A673 (cell line): ENCODE measurements around the gene PRPF40B. TPM values are rescaled to one million over a fixed set of nuclear protein-coding genes. Genes with fewer than 3 reads are reported as not detected.

ENCODE experiments used
- BruUV-seq: library from RNA; stranded (reverse); fragments of 400-500 nt; replicated peaks from 2 replicates; lab custom pipeline; 2021; lab: Mats Ljungman, UMichigan
- CTCF ChIA-PET: fragments of 300-600 bp; sonication (Branson Sonifier 250); formaldehyde crosslinking; loops from one replicate; lab custom pipeline; 2022; ENCODE audit warnings: antibody characterized with exemption; lab: Charles Lee
- POLR2A ChIA-PET: fragments of 300-600 bp; sonication (Branson Sonifier 250); formaldehyde crosslinking; loops from one replicate; lab custom pipeline; 2022; ENCODE audit warnings: antibody characterized with exemption; ENCODE audit not compliant: low non-redundant PET; lab: Charles Lee
- DNase-seq: peaks from one replicate; pipeline ENCODE4 v3.0.0-alpha.2; 2015; ENCODE audit warnings: low spot score
- H3K27ac ChIP-seq: fragments of 200-600 bp; sonication (generic); 2 replicates; pipeline ENCODE4 v1.5.1; 2016; ENCODE audit warnings: mixed run types, low read depth, mild to moderate bottlenecking, mixed read lengths, antibody characterized with exemption, low read length; ENCODE audit not compliant: poor library complexity, severe bottlenecking
- H3K27me3 ChIP-seq: fragments of 200-600 bp; sonication (generic); replicated peaks from 2 replicates; pipeline ENCODE4 v1.6.1; 2017; ENCODE audit warnings: mixed run types, low read depth, mild to moderate bottlenecking, mixed read lengths, antibody characterized with exemption, low read length; ENCODE audit not compliant: insufficient read depth, poor library complexity
- H3K36me3 ChIP-seq: fragments of 200-600 bp; sonication (generic); 2 replicates; pipeline ENCODE4 v1.6.1; 2016; ENCODE audit warnings: mixed run types, mild to moderate bottlenecking, mixed read lengths, antibody characterized with exemption, low read length; ENCODE audit not compliant: insufficient read depth, poor library complexity, severe bottlenecking
- H3K4me1 ChIP-seq: fragments of 200-600 bp; sonication (generic); 2 replicates; pipeline ENCODE4 v1.6.1; 2017; ENCODE audit warnings: mixed run types, mild to moderate bottlenecking, mixed read lengths, antibody characterized with exemption, low read length; ENCODE audit not compliant: insufficient read depth, poor library complexity, severe bottlenecking
- H3K4me3 ChIP-seq: fragments of 200-600 bp; sonication (generic); 2 replicates; pipeline ENCODE4 v1.5.1; 2016; ENCODE audit warnings: low read depth, mixed run types, mild to moderate bottlenecking, mixed read lengths, low read length; ENCODE audit not compliant: poor library complexity, severe bottlenecking
- H3K9me3 ChIP-seq: fragments of 200-600 bp; sonication (generic); 2 replicates; pipeline ENCODE4 v1.6.1; 2016; ENCODE audit warnings: mixed run types, low read depth, mild to moderate bottlenecking, mixed read lengths, antibody characterized with exemption, low read length; ENCODE audit not compliant: poor library complexity, severe bottlenecking
- EZH2 ChIP-seq: fragments of 200-600 bp; sonication (generic); IDR thresholded peaks from 2 replicates; pipeline ENCODE4 v1.6.1; 2017; ENCODE audit warnings: borderline replicate concordance, low read depth, mild to moderate bottlenecking, mixed read lengths, antibody characterized with exemption, low read length; ENCODE audit not compliant: poor library complexity, severe bottlenecking
- intact Hi-C: fragments of 100-400 bp; cut with micrococcal nuclease; formaldehyde crosslinking; loops from one replicate; pipeline ENCODE4 v1.10.0; 2022; ENCODE audit not compliant: unreplicated experiment
- total RNA-seq: library from RNA; stranded (reverse); gene quantifications from 2 replicates; pipeline ENCODE4 v1.2.3, GENCODE V29; 2021
- TF ChIP-seq, protein P1 (sequence below): fragments of 300-800, 200-600 bp; sonication (generic); conservative IDR thresholded peaks from 2 replicates; pipeline ENCODE4 v1.5.1; 2017; ENCODE audit warnings: low read depth, mild to moderate bottlenecking, antibody characterized with exemption, low read length, moderate library complexity, mixed read lengths

PRPF40B gene
- total RNA-seq, 1 experiment from 2014 or later, result 14.0 TPM

DNA sequence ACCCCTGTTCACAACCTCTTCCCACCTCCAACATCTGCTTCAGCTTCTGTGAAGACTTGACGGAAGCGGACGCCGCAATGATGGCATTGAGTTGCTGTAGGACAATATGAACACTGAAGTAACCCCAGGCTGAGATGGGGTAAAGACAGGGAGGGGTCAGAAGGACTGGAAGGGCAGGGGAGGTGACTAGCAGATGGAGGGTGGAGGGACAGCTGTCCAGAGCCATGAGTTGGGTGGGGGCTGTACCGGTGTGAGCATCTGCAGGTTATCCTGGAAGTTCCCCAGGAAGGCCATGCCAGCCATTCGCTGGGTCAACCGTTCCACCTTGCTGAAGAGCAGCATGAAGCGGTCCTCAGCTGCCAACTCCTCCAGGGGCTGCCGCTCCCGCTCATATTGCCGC lies 26.1 kb downstream of the PRPF40B start:
- no peak overlapping the region for H3K4me3 ChIP-seq
- peaks cover 19% of the 10 kb centered on the region for H3K36me3 ChIP-seq
- H3K27ac ChIP-seq, result no peak overlapping the region
- CTCF ChIA-PET, result no interaction called here
- POLR2A ChIA-PET, result no interaction called here
- intact Hi-C loops, result no loop called here
- BruUV-seq, result no TSS peak
- TF ChIP-seq, protein P1, sequence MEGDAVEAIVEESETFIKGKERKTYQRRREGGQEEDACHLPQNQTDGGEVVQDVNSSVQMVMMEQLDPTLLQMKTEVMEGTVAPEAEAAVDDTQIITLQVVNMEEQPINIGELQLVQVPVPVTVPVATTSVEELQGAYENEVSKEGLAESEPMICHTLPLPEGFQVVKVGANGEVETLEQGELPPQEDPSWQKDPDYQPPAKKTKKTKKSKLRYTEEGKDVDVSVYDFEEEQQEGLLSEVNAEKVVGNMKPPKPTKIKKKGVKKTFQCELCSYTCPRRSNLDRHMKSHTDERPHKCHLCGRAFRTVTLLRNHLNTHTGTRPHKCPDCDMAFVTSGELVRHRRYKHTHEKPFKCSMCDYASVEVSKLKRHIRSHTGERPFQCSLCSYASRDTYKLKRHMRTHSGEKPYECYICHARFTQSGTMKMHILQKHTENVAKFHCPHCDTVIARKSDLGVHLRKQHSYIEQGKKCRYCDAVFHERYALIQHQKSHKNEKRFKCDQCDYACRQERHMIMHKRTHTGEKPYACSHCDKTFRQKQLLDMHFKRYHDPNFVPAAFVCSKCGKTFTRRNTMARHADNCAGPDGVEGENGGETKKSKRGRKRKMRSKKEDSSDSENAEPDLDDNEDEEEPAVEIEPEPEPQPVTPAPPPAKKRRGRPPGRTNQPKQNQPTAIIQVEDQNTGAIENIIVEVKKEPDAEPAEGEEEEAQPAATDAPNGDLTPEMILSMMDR, result no peak
- TF ChIP-seq EZH2, result no peak
- no peaks in the 10 kb centered on the region for H3K27me3 ChIP-seq
- H3K9me3 ChIP-seq, result no peaks in the 10 kb centered on the region
- no peak for DNase-seq
- peaks cover 9% of the 10 kb centered on the region for H3K4me1 ChIP-seq

DNA sequence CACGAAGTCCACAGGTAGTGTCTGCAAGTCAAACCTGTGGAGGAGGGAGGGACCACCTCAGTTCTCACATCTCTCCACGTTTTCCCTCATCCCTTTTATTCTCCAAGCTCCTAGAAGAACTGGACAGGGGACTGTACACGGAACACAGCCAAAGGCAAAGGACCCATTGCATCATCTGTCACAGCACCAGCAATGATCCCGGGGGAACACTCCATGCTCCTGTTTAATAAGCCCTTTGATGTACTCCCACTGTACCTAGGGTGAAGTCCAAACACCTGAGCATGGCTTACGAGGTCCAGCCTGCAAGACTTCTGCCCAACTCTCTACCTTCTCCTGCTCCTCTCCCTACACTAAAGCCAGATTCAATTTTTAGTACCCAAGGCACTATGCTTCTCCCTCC lies 26.5 kb downstream of the PRPF40B start:
- peaks cover 19% of the 10 kb centered on the region for H3K36me3 ChIP-seq
- no TSS peak for BruUV-seq

DNA sequence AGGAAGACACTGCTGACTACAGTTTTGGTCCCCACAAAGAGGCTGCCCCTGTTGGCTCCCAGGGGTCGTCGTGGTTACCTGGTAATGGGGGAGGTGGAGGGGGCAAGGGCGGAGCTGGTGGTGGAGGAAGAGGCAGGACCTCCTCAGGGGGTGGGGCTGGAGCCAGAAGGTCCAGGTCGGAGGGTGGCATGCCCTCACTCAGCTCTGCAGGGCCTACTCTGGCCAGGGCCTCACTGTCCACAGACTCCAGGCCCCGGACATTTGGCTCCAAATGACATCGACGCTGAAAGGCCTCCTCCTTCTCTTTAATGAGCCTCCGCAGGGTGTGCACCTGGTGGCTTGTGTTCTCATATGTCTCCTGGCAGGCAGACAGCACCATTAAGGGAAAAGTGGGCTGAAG lies 28.5 kb downstream of the PRPF40B start:
- TF ChIP-seq EZH2, result no peak
- POLR2A ChIA-PET, result no interaction called here
- H3K36me3 ChIP-seq, result peaks cover 9% of the 10 kb centered on the region
- H3K4me3 ChIP-seq, result no peak overlapping the region
- intact Hi-C loops, result no loop called here
- H3K27me3 ChIP-seq, result no peaks in the 10 kb centered on the region
- peaks cover 8% of the 10 kb centered on the region for H3K4me1 ChIP-seq
- CTCF ChIA-PET, result no interaction called here
- DNase-seq, result no peak
- no TSS peak for BruUV-seq
- H3K27ac ChIP-seq, result no peak overlapping the region
- H3K9me3 ChIP-seq, result no peaks in the 10 kb centered on the region

More for the DNA sequence above, 26.5 kb downstream of the PRPF40B start:
- no peak for DNase-seq
- Histone ChIP-seq H3K27ac (no peak overlapping the region), H3K4me3 (no peak overlapping the region), H3K9me3 (no peaks in the 10 kb centered on the region), H3K4me1 (peaks cover 9% of the 10 kb centered on the region), H3K27me3 (no peaks in the 10 kb centered on the region)
- TF ChIP-seq EZH2, result no peak
- TF ChIP-seq, protein P1, result no peak
- CTCF ChIA-PET, result no interaction called here
- intact Hi-C loops, result no loop called here
- POLR2A ChIA-PET, result no interaction called here

DNA sequence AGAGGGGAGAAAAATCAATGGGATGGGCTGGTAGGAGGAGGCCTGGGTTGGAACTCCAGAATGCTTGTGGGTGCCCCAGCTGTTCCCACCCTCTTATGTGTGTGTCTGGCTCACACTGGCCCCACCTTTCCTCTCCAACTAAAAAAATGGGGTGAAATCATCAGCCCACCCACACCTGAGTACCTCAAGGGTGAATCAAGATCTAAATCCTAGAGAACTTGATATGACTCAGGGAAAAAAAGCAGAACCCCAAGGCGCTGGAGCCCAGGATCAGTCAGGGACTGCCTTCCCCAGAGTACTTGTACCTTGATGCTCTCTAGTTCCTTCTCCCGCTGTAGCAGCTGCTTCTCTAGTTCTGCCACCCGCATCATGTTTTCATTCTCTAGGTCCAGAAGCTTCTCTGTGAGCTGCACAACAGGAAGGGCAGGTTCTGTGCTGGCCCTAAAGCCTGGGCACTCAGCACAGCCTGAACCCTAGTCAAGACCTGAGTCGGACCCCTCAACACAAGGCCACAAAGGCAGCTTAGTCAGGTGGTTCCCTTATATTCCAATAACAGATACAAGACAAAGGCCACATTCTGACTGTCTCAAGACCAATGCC lies 29.7 kb downstream of the PRPF40B start:
- H3K4me1 ChIP-seq, result no peaks in the 10 kb centered on the region
- POLR2A ChIA-PET, result no interaction called here
- TF ChIP-seq EZH2, result no peak
- TF ChIP-seq, protein P1, result no peak
- no peak overlapping the region for H3K27ac ChIP-seq
- CTCF ChIA-PET, result no interaction called here
- no peaks in the 10 kb centered on the region for H3K9me3 ChIP-seq
- no peaks in the 10 kb centered on the region for H3K27me3 ChIP-seq
- H3K36me3 ChIP-seq, result peaks cover 9% of the 10 kb centered on the region
- intact Hi-C loops, result no loop called here
- BruUV-seq, result no TSS peak
- DNase-seq, result no peak
- H3K4me3 ChIP-seq, result no peak overlapping the region
